Left cardiac atrium (tissue), 4 donors: Measurements from ENCODE around the gene SCN4B. TPM values are rescaled to one million over a fixed set of nuclear protein-coding genes. Genes with fewer than 3 reads are reported as not detected.

Experiments
- ATAC-seq, 2 donors: fragments of 200-7000 bp; cut with Tn5 transposase; one replicate each; pipeline ENCODE4 v1.9.1; 2020; ENCODE audit warnings: mild to moderate bottlenecking in 2 of 2, moderate library complexity in 2 of 2
- DNase-seq: peaks from one replicate; pipeline ENCODE4 v3.0.0-alpha.2; 2020
- intact Hi-C, 2 donors: fragments of 100-400 bp; cut with DNase I; formaldehyde crosslinking; loops; one replicate each; pipeline versions ENCODE4 v1.14.1 to v1.15.1; 2022 to 2023
- total RNA-seq, 2 donors: library from RNA; stranded (reverse); fragmentation: NEBNext Ultra II Directional; extraction: Animal tissue kit (Norgen Biotek cat#: 25700); gene quantifications; one replicate each; pipeline ENCODE4 v1.2.1, GENCODE V29; 2021
- donor health status: DM: no; HTN: yes; CAD: no.
- donor health status: DM: no; HTN: yes; CAD: no; lungs with severe emphysema.
- donor health status: DM: yes; HTN: yes; CAD: no.
- donor health status: Dilated cardiomyopathy.

SCN4B gene
- total RNA-seq, 2 donors from 2014 or later, result 5.9 to 11.3 TPM

- intact Hi-C loops, result no loop called here
- DNase-seq, result peak; percentile 33
- ATAC-seq, result peak; percentile 38 to 64
Observed at GRCh38 chr11:118088531-118088930, 64.1 kb downstream of the SCN4B start.

DNA sequence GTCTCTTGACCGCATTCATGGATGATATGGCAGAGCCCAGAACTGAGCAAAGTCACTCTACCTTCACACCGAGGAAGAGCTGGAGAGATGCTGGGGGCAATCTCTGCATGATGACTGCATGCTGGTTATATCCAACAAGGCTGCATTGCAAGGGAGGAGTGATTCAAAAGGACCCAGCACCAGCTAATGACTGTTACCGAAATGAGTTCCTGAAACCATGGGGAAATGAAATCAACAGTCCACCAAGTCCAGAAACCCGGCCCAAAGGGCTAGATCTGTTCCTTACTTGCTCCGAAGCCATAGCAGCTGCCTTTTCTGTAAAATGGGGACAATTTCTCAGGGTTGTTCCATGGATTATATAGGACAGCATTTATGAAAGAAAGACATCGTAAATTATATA, 64.7 kb downstream of the SCN4B start:
- no peak for ATAC-seq
- DNase-seq, result no peak
- intact Hi-C loops, result no loop called here

GRCh38 chr11:118086913-118087768, 65.5 kb downstream of the SCN4B start, which contains the start of gene SMIM35:
TSS of gene SMIM35 (minus strand) at chr11:118086963. CDS start at chr11:118086757, 206 bp downstream.
- no peak for DNase-seq
- peak in 1 of 2 donors; percentile 62 for ATAC-seq
- intact Hi-C loops, result no loop called here

- ATAC-seq (no peak), DNase-seq (no peak)
- intact Hi-C loops, result no loop called here
Observed at GRCh38 chr11:118084656-118085055, 68.0 kb downstream of the SCN4B start.

GRCh38 chr11:118084247-118084646, 68.4 kb downstream of the SCN4B start:
- ATAC-seq, result peak; percentile 49 to 72
- intact Hi-C loops, result no loop called here
- DNase-seq, result no peak

Other genes with a start within 250 kb of the SCN4B start
- gene TMPRSS13, start 223.4 kb downstream of the SCN4B start, total RNA-seq, result under 1 TPM; 0.15 to 0.16 TPM
- 10 to 100 TPM in 1 of 2 donors, 1 to 10 TPM in 1; 8.2 to 17.6 TPM for gene IL10RA, start 166.4 kb downstream of the SCN4B start, total RNA-seq
- gene TMPRSS4, start 75.7 kb downstream of the SCN4B start, total RNA-seq, result not detected
- not detected for gene SMIM35, start 65.9 kb downstream of the SCN4B start, total RNA-seq
- gene SCN2B, start 23.8 kb upstream of the SCN4B start, total RNA-seq, result 10 to 100 TPM in 1 of 2 donors, 1 to 10 TPM in 1; 3.3 to 10.1 TPM
- 1 to 10 TPM; 2.5 to 5.3 TPM for gene JAML, start 72.2 kb upstream of the SCN4B start, total RNA-seq
- 1 to 10 TPM; 1.0 to 1.1 TPM for gene MPZL3, start 99.5 kb upstream of the SCN4B start, total RNA-seq
- gene MPZL2, start 111.5 kb upstream of the SCN4B start, total RNA-seq, result 10 to 100 TPM; 11.6 to 47.8 TPM
- 1 to 10 TPM; 1.6 to 3.7 TPM for gene CD3E, start 151.9 kb upstream of the SCN4B start, total RNA-seq
- 1 to 10 TPM in 1 of 2 donors, under 1 TPM in 1; 0.86 to 2.0 TPM for gene CD3D, start 189.9 kb upstream of the SCN4B start, total RNA-seq
- 1 to 10 TPM in 1 of 2 donors, under 1 TPM in 1; 0.76 to 1.4 TPM for gene CD3G, start 191.5 kb upstream of the SCN4B start, total RNA-seq
- gene UBE4A, start 206.8 kb upstream of the SCN4B start, total RNA-seq, result 10 to 100 TPM; 32.9 to 41.2 TPM
- 100 to 1,000 TPM; 567 to 582 TPM for gene ATP5MG, start 248.8 kb upstream of the SCN4B start, total RNA-seq